ENCODE data around the gene KRTAP5-10. TPM values are rescaled to one million over a fixed set of nuclear protein-coding genes. Genes with fewer than 3 reads are reported as not detected.

Gene KRTAP5-10
- total and polyA plus RNA-seq, 10 donors = 0.08 to 0.32 (median 0.15) TPM; not detected in 6

- DNase-seq = no peak
- TF ChIP-seq, protein P1, sequence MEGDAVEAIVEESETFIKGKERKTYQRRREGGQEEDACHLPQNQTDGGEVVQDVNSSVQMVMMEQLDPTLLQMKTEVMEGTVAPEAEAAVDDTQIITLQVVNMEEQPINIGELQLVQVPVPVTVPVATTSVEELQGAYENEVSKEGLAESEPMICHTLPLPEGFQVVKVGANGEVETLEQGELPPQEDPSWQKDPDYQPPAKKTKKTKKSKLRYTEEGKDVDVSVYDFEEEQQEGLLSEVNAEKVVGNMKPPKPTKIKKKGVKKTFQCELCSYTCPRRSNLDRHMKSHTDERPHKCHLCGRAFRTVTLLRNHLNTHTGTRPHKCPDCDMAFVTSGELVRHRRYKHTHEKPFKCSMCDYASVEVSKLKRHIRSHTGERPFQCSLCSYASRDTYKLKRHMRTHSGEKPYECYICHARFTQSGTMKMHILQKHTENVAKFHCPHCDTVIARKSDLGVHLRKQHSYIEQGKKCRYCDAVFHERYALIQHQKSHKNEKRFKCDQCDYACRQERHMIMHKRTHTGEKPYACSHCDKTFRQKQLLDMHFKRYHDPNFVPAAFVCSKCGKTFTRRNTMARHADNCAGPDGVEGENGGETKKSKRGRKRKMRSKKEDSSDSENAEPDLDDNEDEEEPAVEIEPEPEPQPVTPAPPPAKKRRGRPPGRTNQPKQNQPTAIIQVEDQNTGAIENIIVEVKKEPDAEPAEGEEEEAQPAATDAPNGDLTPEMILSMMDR (IDR thresholded peaks at IDR 0.05 in 8 of 11, conservative IDR thresholded peaks at IDR 0.05 in 3 of 11) = no peak
- TF ChIP-seq POLR2AphosphoS5 (IDR thresholded peaks at IDR 0.05) (no peak), POLR2A (IDR thresholded peaks at IDR 0.05) (no peak)
- 65 to 74% (median 68%) methylated on average over 14 to 15 of the region's 15 CpGs for WGBS, 5 donors
Observed at GRCh38 chr11:71542879-71543777, 22.2 kb upstream of the KRTAP5-10 start.

DNA sequence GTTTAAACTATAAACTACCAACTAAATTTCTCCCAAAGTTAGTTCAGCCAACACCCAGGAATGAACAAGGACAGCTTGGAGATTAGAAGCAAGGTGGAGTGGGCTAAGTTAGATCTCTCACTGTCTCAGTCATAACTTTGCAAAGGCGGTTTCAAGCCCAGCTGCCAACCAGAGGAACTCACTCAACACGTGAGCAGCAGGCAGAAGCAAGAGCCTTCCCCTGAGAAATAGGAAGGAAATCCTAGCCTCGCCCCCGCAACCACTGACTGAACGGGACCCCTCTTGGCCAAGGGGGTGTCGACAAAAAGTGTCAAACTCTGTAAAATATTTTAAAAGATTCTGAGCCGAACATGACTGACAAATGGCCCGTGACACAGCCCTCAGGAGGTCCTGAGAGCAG lies 21.5 kb upstream of the KRTAP5-10 start:
- H3K36me3 ChIP-seq = no peaks in the 10 kb centered on the region
- no peak overlapping the region for H3K4me3 ChIP-seq
- peaks cover 0 to 11% (median 0%) of the 10 kb centered on the region in 6 donors for H3K4me1 ChIP-seq
- WGBS, 5 donors = 13 to 29% (median 18%) methylated on average over 8 of the region's 8 CpGs
- H3K27me3 ChIP-seq (replicated peaks in 1 of 7) = no peaks in the 10 kb centered on the region
- no peak for DNase-seq
- H3K9me3 ChIP-seq = peaks cover 0 to 11% (median 0%) of the 10 kb centered on the region in 8 donors
- TF ChIP-seq POLR2A (IDR thresholded peaks at IDR 0.05) (no peak), POLR2AphosphoS5 (IDR thresholded peaks at IDR 0.05) (no peak)
- TF ChIP-seq, protein P1 (IDR thresholded peaks at IDR 0.05 in 8 of 11, conservative IDR thresholded peaks at IDR 0.05 in 3 of 11) = no peak
- no peak overlapping the region for H3K27ac ChIP-seq
- intact Hi-C loops (cut with DNase I; ENCODE audit: low total_unique reads) = no loop called here

More at GRCh38 chr11:71542879-71543777, 22.2 kb upstream of the KRTAP5-10 start:
- Histone ChIP-seq H3K4me1 (peaks cover 0 to 11% (median 0%) of the 10 kb centered on the region in 6 donors), H3K4me3 (no peak overlapping the region), H3K9me3 (peaks cover 0 to 11% (median 0%) of the 10 kb centered on the region in 8 donors), H3K27me3 (replicated peaks in 1 of 7) (no peaks in the 10 kb centered on the region), H3K27ac (no peak overlapping the region), H3K36me3 (no peaks in the 10 kb centered on the region)
- intact Hi-C loops (cut with DNase I; ENCODE audit: low total_unique reads) = no loop called here

DNA sequence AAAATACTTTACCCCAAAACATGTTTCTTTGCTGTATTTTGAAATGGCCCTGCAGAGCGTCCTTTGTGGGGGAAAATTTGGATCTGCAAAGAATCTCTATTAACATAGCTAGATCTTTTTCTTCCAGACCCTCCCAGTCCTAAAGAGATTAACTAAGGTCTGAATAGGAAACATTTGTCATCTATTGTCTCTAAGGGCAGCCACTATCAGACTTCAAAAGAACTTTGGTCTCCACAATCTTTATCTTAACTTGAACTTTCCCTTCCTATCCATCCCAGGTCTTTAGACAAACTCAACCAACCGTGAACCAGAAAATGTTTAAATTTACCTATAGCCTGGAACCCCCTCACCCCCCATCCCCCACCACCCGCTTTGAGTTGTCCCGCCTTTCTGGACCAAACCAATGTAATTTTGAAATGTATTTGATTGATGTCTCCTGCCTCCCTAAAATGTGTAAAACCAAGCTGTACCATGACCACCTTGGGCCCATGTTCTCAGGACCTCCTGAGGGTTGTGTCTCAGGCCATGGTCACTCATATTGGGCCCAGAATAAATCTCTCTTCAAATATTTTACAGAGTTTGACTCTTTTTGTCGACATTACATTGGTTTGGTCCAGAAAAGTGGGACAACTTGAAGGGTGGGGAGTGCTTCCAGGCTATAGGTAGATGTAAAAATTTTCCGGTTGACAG lies 20.7 kb upstream of the KRTAP5-10 start:
- Histone ChIP-seq H3K36me3 (no peaks in the 10 kb centered on the region), H3K9me3 (peaks cover 0 to 11% (median 0%) of the 10 kb centered on the region in 8 donors), H3K27ac (no peak overlapping the region), H3K27me3 (replicated peaks in 1 of 7) (no peaks in the 10 kb centered on the region), H3K4me3 (no peak overlapping the region), H3K4me1 (peaks cover 0 to 11% (median 0%) of the 10 kb centered on the region in 6 donors)
- no peak for DNase-seq
- intact Hi-C loops (cut with DNase I; ENCODE audit: low total_unique reads) = no loop called here
- WGBS, 5 donors = 84 to 92% (median 85%) methylated on average over 6 of the region's 6 CpGs
- TF ChIP-seq, protein P1 (IDR thresholded peaks at IDR 0.05 in 8 of 11, conservative IDR thresholded peaks at IDR 0.05 in 3 of 11) = no peak
- TF ChIP-seq POLR2A (IDR thresholded peaks at IDR 0.05) (no peak), POLR2AphosphoS5 (IDR thresholded peaks at IDR 0.05) (no peak)
